SH-SY5Y (cell line): Measurements from ENCODE around the gene ABR.

Source experiments
- GATA2 ChIP-seq: IDR thresholded peaks from 2 replicates; pipeline ENCODE4 v1.6.1; 2011; ENCODE audit warnings: mild to moderate bottlenecking, low read depth, low read length
- GATA3 ChIP-seq: IDR thresholded peaks from 2 replicates; pipeline ENCODE4 v1.6.1; 2011; ENCODE audit warnings: low read depth, mild to moderate bottlenecking, low read length, moderate library complexity

DNA sequence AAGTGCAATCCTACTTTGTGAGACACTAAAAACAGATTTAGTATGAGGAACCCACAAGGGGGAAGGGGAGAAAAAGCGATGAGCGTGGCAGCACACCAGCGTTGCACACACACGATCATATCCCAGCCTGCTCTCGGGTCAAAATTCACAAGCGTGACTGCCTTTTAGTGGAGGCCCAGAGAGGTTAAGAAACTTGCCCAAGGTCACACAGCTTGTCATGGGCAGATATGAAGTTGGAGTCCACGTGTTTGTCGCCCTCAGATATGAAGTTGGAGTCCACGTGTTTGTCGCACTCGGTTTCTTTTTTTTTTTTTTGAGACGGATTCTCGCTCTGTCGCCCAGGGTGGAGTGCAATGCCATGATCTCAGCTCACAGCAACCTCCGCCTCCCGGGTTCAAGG is 124.5 kb downstream of the ABR start:
- no peak for TF ChIP-seq GATA3
- TF ChIP-seq GATA2: no peak
